Neural progenitor cell (in vitro differentiated cells): ENCODE results near the gene PGA4.
"Not testable (repeated sequence)": the region's sequence is repeated elsewhere in the genome, so short reads cannot be mapped to it uniquely, and the experiment has no call there.

ENCODE experiments used
- CTCF ChIP-seq: fragments of 200-600 bp; sonication (generic); IDR thresholded peaks from 2 replicates; pipeline ENCODE4 v1.5.1; 2017; ENCODE audit warnings: antibody characterized with exemption, mild to moderate bottlenecking
- EZH2 ChIP-seq: fragments of 200-600 bp; sonication (generic); IDR thresholded peaks from 2 replicates; pipeline ENCODE4 v1.6.1; 2017; ENCODE audit warnings: antibody characterized with exemption, mild to moderate bottlenecking, moderate library complexity

- TF ChIP-seq CTCF, EZH2: not testable (repeated sequence)
These were observed 18.1 kb downstream of the PGA4 start for GRCh38 chr11:61240288-61240687.
